IMR-90 (cell line): Measurements from ENCODE around the gene MSMP.

Experiments used
- CEBPB ChIP-seq: IDR thresholded peaks from 2 replicates; pipeline ENCODE4 v1.6.1; 2012; ENCODE audit warnings: low read depth, low read length, improper control_type of control experiment
- CTCF ChIP-seq: conservative IDR thresholded peaks from 2 replicates; pipeline ENCODE4 v1.5.1; 2012; ENCODE audit warnings: mild to moderate bottlenecking, low read depth, low read length, improper control_type of control experiment

- TF ChIP-seq CTCF (no peak), CEBPB (no peak)
Observed at GRCh38 chr9:35795695-35796094, 41.6 kb upstream of the MSMP start.
